Measurements from ENCODE around the gene INSRR. TPM values are rescaled to one million over a fixed set of nuclear protein-coding genes. Genes with fewer than 3 reads are reported as not detected.
A peak's percentile ranks its signal among the peaks of the same experiment; 100 is the strongest.

INSRR gene
- not detected for total RNA-seq
- under 1 TPM in 1 of 2 donors, not detected in 1; 0.01 TPM for polyA plus RNA-seq

- no peak for TF ChIP-seq ZBTB33 (IDR thresholded peaks at IDR 0.05)
- no peak for TF ChIP-seq HNF4A (conservative IDR thresholded peaks at IDR 0.05)
- no peak for TF ChIP-seq EGR1 (IDR thresholded peaks at IDR 0.05; ENCODE audit: low read depth in 2 of 2)
- TF ChIP-seq CTCF (IDR thresholded peaks at IDR 0.05; ENCODE audit: low read depth, low read length, missing input control): no peak
- TF ChIP-seq ATF3 (IDR thresholded peaks at IDR 0.05): no peak
- TF ChIP-seq HNF4G (IDR thresholded peaks at IDR 0.05): no peak
- TF ChIP-seq NR2F2 (IDR thresholded peaks at IDR 0.05): no peak
- TF ChIP-seq REST (IDR thresholded peaks at IDR 0.05): no peak
- no peak for TF ChIP-seq JUND (IDR thresholded peaks at IDR 0.05)
- TF ChIP-seq FOXA2 (IDR thresholded peaks at IDR 0.05): no peak
- no peak for TF ChIP-seq GABPA (IDR thresholded peaks at IDR 0.05 in 1 of 2, conservative IDR thresholded peaks at IDR 0.05 in 1 of 2)
- no peak for TF ChIP-seq TAF1 (conservative IDR thresholded peaks at IDR 0.05)
- H3K27me3 ChIP-seq (ENCODE audit: control insufficient read depth in 4 of 4, insufficient read depth in 4 of 4, low read length in 3 of 4): peaks cover 2 to 19% (median 8%) of the 10 kb centered on the region in 4 donors
- peak within 1 kb of the TSS in 1 of 3 donors; percentile 31 for H3K4me3 ChIP-seq (ENCODE audit: low read depth in 1 of 3, low read length in 3 of 3)
- DNase-seq (ENCODE audit: low spot score): no peak
- H3K9ac ChIP-seq (ENCODE audit: low read depth in 1 of 2, low read length in 2 of 2): no peak within 1 kb of the TSS
- peaks cover 4 to 19% (median 14%) of the 10 kb centered on the region in 4 donors for H3K4me1 ChIP-seq (ENCODE audit: control insufficient read depth in 4 of 4, insufficient read depth in 4 of 4, low read length in 3 of 4)
- H3K36me3 ChIP-seq (ENCODE audit: control insufficient read depth in 4 of 4, insufficient read depth in 3 of 4, low read depth in 1 of 4, low read length in 3 of 4): no peaks in the 10 kb centered on the region
- H3K27ac ChIP-seq (ENCODE audit: low read depth in 1 of 2, low read length in 2 of 2): no peak within 1 kb of the TSS
- 9% methylated on average over 39 of the region's 39 CpGs for WGBS
- no peaks in the 10 kb centered on the region for H3K9me3 ChIP-seq (ENCODE audit: control insufficient read depth in 4 of 4, low read length in 3 of 4)
These were observed at the start of gene INSRR for GRCh38 chr1:156858959-156859522. TSS of gene INSRR (minus strand) at chr1:156859117. CDS start at chr1:156858621, 496 bp downstream.

- 53% methylated on average over 29 of the region's 29 CpGs for WGBS
- H3K4me1 ChIP-seq (ENCODE audit: control insufficient read depth in 4 of 4, insufficient read depth in 4 of 4, low read length in 3 of 4): peaks cover 0 to 18% (median 1%) of the 10 kb centered on the region in 4 donors
- no peak for DNase-seq (ENCODE audit: low spot score)
- TF ChIP-seq GABPA (IDR thresholded peaks at IDR 0.05 in 1 of 2, conservative IDR thresholded peaks at IDR 0.05 in 1 of 2) (no peak), TAF1 (conservative IDR thresholded peaks at IDR 0.05) (no peak), EGR1 (IDR thresholded peaks at IDR 0.05; ENCODE audit: low read depth in 2 of 2) (no peak), CTCF (IDR thresholded peaks at IDR 0.05; ENCODE audit: low read depth, low read length, missing input control) (no peak), ATF3 (IDR thresholded peaks at IDR 0.05) (no peak)
- H3K27me3 ChIP-seq (ENCODE audit: control insufficient read depth in 4 of 4, insufficient read depth in 4 of 4, low read length in 3 of 4): peaks cover 0 to 3% (median 0%) of the 10 kb centered on the region in 4 donors
- no peak overlapping the region for H3K27ac ChIP-seq (ENCODE audit: low read depth in 1 of 2, low read length in 2 of 2)
- H3K9me3 ChIP-seq (ENCODE audit: control insufficient read depth in 4 of 4, low read length in 3 of 4): no peaks in the 10 kb centered on the region
- no peak overlapping the region for H3K4me3 ChIP-seq (ENCODE audit: low read depth in 1 of 3, low read length in 3 of 3)
- H3K36me3 ChIP-seq (ENCODE audit: control insufficient read depth in 4 of 4, insufficient read depth in 3 of 4, low read depth in 1 of 4, low read length in 3 of 4): no peaks in the 10 kb centered on the region
- no peak overlapping the region for H3K9ac ChIP-seq (ENCODE audit: low read depth in 1 of 2, low read length in 2 of 2)
These were observed 49.6 kb upstream of the INSRR start for GRCh38 chr1:156908541-156908940.
